ENCODE data around the gene MBNL1.

DNA sequence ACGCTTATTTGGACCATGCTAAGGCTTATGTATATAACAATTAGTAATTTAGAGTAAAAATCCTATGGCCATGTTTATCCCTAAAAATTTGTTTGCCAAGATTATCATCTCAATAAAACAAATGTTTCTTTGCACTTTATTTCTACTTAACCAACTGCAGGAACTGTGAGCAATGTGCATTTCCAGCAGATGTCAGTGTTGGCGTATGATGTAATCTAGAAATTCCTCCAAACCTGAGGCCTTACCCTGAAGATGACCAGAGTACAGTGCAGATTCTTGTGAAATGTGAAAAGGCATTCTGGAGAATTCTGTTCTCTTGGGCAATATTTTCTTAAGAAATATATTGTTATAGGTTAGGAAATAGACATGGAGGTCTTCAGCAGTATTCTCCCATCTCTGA is 205.9 kb downstream of the MBNL1 start:
- peak; percentile 45 to 53 (median 49) for TF ChIP-seq CTCF (optimal IDR thresholded peaks at IDR 0.05 in 1 of 3, IDR thresholded peaks at IDR 0.05 in 1 of 3, conservative IDR thresholded peaks at IDR 0.05 in 1 of 3; ENCODE audit: extremely low read depth in 1 of 3, insufficient read depth in 2 of 3, low read length in 3 of 3)
- TF ChIP-seq EZH2 (IDR thresholded peaks at IDR 0.05; ENCODE audit: low read length) = no peak
